GM21381 (cell line): ENCODE results near the gene NMNAT3.
"Not testable (repeated sequence)": the region's sequence is repeated elsewhere in the genome, so short reads cannot be mapped to it uniquely, and the experiment has no call there.

Experiments
- ATAC-seq: cut with Tn5 transposase; IDR thresholded peaks from one replicate; pipeline ENCODE4 v1.9.1; 2021; ENCODE audit warnings: mild to moderate bottlenecking, moderate library complexity; ENCODE audit not compliant: unreplicated experiment

The NMNAT3 gene

DNA sequence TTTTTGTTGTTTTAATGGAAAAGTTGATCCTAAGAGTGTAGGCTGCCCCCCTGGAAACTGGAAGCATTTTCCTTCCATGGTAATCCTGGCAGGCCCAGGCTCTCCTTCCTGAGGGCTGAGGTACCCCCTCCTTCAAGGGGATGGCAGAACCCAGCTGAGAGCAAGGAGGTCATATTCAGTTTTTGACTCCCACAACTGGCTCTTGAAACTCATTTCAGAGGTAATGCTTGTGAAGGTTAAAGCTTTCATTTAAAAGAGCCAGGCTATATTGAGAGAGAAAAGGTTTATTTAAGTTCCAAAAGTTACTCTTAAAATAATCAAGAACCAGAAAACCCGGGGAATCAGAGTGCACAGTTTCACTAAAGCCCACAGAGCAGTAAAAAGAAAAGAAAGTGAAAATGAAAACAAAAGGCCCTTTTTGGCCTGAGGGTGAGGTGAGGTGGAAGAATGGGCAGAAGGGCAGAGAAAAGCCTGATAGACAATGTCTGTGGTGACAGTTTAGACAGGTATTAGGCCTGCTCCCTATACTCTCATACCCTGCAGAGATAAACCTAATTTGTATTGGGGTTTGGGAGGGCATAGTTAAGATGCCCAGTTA is 91.3 kb downstream of the NMNAT3 start:
- ATAC-seq, result peak; percentile 94

DNA sequence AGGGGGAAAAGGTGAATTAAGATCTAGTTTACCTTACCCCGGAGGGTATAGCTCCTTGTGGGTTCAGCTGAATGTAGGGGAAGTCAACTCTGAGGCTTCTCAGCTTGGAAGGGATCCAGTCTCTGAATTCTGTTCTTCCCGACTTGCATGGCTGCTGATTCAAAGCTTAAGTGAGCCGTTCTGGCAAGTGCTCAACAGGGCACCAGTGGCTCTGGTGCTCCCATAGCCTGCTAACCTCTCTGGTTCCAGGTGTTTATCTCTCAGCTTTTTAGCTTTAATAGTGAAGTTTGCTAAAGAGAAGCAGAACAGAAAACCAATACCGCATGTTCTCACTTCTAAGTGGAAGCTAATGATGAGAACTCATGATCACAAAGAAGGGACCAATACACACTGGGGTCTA is 92.0 kb downstream of the NMNAT3 start:
- ATAC-seq, result no peak

DNA sequence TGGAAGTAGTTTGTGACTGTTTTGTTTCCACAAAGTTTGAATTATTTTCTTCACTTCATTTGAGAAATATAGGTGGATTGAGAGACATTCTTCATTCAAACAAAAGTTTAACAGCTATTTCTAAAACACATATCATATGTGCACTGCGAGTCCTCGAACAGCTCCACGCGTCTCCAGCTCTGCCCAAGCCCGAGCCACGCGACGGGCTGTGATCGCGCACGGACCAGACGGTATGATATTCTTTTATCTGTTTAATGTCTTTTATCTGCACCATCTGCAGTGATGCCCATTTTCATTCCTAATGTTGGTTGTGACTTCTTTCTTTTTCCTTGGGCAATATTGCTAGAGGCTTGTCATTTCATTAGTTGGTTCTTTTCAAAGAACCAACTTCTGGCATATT is 94.1 kb downstream of the NMNAT3 start:
- ATAC-seq, result not testable (repeated sequence)

DNA sequence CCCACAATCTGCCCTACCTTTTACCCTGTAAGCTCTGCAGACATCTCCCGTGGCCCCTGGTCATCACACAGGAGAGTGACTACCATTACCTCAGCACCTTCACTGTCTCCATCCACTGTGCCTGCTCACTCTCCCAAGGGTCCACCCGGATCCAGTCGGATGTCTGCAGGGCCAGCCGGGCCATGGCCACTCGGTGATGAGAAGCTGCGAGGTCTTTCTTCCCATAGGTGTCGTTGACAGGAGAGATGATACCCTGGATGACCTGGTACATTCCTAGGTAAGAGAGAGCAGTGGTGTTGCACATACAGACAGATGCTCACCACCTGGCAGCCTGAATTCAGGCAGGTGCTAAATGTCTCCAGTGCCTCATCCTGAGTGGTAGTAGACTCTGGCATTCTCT is 99.0 kb downstream of the NMNAT3 start:
- ATAC-seq, result no peak

DNA sequence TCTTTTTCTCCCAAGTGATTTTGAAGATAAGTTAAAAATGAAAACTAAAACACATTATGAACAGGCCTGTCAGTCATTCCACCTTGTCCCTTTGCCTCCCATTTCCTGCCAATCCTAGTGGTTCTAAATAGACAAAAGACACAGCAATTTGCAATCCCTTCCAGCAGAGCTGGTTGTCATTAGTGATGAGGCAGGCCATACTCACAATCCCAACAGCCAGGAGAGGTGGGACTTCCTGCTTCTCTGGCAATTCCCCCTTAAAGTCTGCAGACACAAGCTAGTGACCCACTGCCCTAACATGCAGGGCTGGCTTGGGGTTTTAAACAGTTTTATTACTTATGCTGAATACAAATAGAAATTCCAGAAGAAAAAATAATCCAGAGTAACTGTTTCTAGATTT is 99.9 kb downstream of the NMNAT3 start:
- ATAC-seq, result no peak

DNA sequence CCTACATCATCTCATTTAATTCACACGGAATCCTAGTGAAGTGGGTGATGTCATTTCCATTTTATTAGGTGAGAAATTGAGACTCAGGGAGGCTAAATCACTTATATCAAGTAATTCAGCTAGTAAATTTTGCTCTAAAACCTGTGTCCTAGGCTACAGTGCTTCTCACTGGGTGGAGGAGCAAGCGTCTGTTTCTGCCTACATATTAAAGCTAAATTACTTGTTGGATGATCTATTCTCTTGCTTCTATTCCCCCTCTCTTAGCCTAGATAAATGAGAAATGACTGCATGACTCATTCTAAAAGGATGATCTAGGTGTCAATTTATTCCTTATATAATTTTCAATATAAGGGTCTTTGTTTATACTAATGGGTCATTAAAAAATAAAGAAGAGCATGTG is 100.4 kb downstream of the NMNAT3 start:
- no peak for ATAC-seq

DNA sequence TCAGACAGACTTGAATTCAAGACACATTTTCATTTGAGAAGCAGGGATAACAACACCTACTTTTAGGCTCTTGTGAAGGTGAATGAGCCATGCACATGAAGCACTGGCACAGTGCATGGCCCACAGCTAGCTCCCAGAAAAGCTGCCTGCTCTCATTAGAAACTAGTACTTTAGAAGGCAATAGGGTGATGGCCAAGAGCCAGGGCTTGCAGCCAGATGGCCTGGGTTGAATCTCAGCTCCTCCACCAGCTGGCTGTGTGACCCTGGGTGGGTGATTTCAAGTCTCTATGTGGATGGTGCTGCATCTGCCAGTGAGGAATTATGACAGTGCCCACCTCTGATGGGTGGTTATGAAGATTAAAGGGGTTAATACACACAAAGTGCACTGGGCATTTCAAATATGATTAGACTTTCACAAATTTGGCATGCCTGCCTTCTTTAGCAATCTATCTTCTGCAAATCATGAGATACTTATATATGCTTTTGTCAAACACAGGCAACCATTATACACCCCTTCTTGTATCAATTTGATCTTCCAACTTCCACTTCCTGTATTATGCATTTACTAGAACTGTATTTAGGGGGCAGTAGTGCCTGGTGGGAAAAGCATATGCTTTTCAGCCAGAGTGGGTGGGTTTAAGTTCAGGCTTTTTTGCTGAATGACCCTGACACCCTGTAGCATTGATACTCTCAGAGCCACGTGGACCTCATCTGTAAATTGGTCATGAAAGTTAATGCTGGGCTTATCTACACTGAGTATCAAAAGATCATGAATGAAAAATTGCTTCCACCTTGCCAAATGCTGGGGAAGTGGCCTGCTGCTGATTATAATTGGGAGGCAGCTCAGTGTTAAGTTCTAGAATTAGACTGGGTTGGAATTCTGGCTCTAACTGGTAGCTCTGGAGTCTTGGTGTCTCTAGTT is 103.5 kb downstream of the NMNAT3 start:
- no peak for ATAC-seq

DNA sequence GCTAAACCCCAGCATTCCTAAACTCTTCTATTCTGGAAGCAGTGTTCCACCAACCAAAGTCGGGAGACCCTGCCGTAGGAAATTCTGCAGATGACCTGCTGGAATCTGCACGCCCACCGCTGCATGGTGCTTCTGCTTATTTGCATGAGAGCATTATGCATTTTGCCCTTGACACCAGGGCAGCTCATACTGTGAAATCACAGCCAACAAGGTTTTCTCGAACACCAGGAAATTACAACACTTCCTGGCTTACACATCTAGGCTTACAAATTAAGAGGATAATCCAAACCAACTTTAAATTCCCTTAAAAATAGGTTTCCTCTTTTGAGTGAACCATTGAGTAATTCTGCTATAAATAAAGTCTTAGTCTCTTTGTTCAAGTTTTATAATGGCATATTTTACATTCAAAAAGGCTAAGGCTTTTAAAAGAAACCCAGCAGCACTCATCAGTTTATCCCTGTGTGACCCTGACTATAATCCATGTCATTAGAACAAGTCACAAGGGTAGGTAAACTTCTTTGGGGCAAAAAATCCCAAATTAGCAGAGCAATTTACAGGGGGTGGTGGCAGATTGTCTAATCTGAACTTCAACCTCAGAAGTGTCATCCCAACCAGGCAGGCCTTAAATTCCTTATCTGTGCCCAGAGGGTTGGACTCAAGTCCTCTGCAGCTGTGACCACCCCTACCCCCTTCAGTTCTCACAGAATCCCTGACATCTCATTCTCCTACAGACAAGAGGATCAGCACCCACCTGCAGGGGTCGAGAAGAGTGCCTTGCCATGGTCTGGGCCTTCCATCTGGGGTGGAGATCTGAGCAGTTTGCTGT is 104.7 kb downstream of the NMNAT3 start:
- ATAC-seq, result no peak

DNA sequence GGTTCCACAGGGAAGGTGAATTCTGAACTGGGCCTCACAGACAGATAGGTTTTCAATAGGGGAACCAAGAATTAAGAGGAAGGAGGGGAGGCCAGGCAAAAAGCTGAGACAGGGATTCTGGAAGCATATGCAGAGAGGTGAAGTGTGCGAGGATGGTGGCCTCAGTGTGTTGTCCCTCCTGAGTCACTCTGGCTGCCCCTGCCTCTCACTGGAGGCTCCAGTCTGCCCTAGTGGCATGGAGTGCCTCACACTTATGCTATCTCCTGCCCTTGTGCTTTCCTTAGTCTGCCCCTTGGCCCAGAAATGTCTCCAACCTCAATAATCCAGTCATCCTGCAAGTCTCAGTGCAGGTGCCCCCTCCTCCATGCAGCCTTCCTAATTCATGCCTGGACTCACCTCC is 106.1 kb downstream of the NMNAT3 start:
- ATAC-seq, result no peak

DNA sequence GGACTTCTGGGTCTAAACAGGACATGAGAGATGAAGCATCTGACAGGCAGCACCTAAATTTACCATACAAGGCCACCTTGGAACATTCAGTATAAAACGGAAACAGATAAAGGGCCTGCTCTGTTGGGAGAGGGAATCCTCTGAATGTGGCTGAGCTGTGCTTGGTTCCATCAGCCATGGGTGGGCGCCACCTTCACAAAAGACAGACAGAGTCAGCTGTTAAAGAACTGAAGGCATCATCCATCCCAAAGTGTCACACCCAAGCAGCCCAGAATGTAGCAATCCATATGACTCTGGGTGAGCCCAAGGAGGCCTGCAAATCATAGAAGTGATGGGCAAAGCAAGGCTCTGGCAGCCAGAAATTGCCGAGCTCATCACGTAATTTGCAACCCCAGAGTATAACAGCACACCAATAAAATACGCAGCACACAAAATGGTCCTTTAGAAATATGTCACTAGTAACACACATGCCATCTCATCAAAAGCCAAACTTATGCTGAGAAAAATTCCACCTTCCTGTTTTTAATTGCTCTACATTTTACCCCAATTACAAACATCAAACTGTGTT is 113.4 kb downstream of the NMNAT3 start:
- ATAC-seq, result no peak

DNA sequence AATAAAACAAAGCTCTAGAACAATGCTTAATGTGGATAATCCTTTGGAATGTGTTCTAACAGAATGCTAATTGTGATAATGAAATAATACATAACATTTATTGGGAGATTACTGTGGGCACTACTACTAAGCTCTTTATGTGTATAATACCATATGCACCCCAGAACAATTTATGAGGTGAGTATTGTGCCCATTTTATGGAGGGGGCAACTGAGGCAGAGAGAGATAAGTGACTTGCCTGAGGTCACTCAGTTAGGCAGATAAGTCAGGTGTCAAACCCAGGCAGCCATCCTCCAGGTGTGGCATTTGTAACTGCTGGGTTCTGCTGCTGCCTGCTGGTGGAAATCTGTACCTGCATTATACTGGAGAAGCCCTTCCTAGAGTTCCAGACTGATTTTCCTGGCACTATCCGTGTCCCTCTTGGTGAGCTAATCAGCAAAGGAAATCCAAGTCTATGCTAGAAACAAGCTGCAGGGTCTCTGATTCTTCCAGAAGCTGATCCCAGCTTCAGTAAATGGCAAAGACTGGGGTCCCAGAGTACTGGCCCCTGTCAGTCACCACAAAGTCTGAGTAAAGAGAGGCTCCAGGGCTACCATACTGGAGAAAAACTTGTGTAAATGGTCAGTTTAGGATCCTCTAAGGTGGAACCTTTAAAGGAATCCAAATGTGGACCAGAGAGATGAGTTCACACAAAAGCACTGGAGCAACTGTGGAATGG is 115.7 kb downstream of the NMNAT3 start:
- no peak for ATAC-seq

DNA sequence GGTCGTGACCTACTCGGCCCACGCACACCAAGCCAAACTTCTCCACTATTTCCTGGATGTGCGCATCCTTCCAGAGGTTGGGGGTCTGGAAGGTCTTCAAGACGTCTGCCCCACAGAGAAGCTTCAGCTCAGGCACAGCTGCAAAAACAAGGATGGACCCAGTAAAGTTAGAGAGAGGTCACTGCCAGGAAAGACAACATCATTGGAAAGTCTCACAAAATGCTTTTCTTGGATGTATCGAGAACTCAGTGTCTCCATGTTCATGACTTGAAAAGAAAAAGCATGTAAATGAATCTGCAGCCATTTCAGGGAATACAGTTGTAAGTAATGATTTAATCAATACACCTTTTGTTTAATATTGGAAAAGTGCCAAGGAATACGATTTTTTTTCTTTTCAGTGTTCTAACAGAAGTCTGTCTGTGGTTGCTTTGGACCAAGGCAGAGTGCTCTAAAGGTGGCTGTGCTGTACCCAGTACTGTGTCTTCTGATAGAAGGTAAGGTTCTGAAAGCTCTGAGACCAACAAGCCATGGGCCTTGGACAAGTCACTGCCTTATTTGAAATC is 116.4 kb downstream of the NMNAT3 start:
- no peak for ATAC-seq

DNA sequence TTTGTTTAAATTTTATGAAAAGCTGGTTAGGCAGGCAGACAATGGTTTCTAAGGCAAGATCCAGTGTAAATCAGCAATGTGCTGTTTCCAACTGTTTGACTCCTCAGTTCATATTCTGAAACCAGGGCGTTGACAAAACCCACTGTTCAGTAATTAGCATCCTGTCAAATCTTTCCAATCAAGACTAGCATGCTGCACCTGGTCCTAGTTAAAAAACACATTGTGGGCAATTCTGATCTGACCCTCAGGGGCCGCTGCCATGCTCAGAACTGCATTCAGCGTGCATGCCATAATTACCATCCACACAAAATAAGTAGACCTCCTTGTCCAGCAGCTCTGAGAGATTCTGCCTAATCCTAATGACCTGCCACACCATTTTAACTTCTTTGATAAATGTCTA is 117.4 kb downstream of the NMNAT3 start:
- ATAC-seq, result no peak

DNA sequence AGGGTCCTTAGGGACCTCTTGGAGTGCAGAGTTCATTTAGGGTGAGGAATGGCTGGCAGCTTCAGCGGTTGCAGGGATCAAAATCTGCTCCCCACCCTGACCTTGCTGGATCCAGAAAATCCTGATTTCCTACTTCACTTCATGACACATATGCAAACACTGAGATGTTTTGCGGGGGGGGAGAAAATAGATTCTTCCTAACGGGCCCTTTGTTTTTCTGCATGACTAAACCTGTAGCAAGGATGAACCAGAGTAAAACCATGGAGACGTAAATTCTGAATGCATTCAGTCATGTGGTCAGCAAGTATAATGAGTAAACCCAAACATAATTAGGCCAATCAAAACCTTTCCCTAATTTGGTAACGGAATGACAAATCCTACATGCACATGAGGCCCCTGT is 118.2 kb downstream of the NMNAT3 start:
- no peak for ATAC-seq

DNA sequence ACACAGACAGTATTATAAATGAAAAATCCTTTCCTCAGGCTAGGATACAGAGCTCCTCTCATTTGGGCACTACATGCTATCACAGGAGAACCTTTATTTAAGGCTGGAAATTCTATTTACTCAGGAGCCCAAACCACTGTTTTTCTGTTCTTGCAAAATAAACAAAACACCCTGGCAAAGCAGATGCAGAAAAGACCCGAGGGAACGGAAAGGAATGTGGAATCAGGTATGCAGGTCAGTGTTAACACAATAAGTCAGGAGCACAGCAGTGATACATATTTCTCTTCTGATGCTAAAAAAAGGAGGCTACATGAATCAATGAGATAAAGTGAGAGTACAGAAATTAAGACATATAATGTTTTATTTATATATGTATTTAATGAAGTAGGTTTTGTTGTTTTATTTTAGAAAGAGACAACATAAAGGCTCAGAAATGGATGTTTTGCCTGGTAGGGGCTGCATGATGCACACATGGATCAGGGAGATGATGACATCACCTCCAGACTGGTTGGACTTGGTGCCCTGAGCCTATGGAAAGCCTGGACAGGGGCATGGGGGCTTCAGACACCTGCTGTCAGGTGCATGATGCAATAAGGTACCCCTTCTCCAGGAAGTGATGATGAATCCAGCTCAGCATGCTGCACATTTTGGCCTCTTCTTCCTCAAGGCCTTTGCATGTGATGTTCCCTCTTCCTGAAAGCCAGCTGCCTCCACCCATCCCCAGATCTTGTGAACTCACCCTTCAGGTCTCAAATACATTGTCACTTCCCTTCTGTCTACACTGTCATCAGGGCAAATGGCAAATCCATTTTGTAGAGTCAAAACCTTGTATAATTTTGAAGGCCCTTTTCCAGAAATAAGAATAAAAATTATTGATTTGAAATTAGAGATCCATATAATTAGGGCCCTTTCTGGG is 119.2 kb downstream of the NMNAT3 start:
- no peak for ATAC-seq

DNA sequence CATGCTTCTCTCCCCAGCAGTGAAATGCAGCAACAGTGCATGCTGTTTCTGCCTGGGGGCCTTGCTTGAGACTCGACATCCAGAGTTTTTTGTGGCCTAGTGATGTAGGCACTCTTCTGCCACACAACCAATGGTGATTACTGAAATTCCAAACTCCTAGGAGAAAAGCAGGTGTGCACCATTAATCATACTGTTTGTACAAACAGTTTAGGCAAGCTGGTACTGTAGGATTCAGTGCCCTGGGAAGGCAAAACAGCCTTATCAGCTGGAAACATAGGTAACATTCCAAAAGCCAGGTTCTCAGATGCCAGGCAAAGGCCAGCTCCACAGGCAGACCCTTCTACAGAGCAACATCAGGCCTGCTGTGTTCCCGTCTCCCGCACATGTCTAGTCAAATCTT is 120.7 kb downstream of the NMNAT3 start:
- no peak for ATAC-seq

DNA sequence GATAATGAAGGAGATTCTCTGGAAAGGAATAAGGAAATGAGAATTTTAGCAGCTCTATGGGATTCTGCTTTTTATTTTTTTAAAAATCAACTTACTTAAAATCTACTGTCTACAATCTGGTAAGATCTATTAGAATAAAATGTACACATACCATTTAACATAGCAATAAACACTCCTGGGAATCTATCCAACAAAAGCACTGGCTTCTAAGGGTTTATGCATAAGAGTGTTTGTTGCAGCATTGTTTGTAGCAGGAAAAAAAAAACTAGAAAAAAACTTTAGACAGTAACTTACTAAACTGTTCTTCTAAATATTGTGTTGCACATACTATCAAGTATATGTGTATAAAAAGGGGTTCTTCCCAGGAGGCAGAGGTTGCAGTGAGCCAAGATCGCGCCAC is 122.5 kb downstream of the NMNAT3 start:
- ATAC-seq, result no peak

DNA sequence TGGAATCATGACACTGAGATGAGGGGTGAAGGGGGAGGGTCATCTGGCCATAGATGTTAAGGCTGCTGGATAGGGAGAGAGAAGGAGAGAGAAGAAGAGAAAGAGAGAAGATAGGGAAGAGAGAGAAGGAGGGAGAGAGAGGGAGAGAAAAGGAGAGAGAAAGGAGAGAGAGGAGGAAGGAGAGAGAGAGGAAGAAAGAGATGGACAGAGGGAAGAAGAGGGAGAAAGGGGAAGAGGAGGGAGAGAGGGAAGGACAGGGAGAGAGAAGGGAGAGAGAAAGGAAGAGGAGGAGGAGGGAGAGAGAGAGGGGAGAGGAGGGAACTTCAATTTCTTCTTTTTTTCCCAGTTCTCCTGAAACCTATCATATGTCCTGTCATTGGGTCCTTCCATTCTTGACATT is 123.1 kb downstream of the NMNAT3 start:
- no peak for ATAC-seq

DNA sequence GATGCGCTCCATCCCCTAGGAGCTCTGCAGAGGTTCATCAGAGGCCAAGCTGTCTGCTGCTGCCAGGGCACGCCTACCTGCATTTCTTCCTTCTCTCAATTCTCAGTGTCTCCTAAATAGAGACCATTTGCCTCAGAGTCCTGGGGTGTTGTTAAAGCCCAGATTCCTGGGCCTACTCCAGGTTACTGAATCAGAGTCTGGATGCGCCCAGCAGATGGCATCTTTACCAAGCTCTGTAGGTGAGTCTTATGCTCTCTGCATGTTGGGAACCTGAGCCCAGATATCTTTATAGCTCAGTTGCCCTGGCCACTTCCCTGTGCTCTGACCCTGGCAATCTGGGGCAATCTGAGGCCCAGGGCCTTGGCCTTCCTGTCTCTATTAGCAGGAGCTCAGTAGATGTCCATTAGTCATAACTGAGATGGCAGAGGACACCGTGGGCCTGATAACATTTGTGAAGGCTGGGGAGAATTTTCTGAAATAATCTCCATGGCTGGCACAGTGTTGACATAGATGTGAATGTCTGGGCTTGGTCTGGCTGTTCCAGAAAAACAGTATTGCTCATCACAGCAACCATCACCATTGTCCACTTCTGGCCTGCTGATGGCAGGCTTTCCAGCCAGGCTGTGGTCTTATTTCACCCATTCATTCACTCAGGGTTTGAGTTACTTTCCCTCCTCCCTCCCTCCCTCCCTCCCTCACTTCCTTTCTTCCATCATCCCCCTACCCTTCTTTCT is 125.0 kb downstream of the NMNAT3 start:
- no peak for ATAC-seq
